Measurements from ENCODE around the gene RNF186.

RNF186 gene

DNA sequence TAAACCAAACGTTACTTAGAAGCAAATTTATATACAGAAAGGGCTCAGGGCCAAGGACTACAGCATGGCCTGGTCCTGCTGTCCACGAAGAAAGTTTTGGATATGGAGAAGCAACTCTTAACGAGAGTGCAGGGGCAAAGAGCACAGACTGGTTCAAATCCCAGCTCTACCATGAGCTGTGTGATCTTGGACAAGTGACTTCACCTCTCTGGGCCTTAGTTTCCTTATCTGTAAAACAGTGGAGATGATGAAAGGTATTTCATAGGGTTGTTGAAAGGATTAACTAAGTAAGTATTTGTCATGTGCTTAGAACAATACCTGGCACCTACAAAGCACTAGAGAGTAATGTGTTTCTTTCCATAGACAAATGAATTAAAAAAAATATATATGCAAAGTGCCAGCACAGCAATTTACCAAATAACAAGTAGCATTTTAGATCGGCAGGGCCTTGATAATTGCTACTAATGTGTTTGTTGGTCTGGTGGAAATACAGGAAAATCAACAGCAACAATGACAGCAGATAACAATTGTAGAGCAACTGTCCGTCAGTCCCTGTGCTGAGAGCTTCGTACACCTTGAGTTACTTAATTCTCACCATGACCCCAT is 40.8 kb downstream of the RNF186 start:
- Histone ChIP-seq H3K27me3 (ENCODE audit: control insufficient read depth, low read length) (no peaks in the 10 kb centered on the region), H3K4me1 (ENCODE audit: control insufficient read depth, low read length) (no peaks in the 10 kb centered on the region), H3K36me3 (ENCODE audit: control insufficient read depth, low read length) (no peaks in the 10 kb centered on the region), H3K4me3 (ENCODE audit: low read length) (no peak overlapping the region), H3K9me3 (ENCODE audit: control insufficient read depth, insufficient read depth, low read length) (no peaks in the 10 kb centered on the region), H3F3A (ENCODE audit: control insufficient read depth, insufficient read depth) (no peaks in the 10 kb centered on the region), H3K27ac (ENCODE audit: low read depth, low read length) (no peak overlapping the region), H3K4me2 (ENCODE audit: low read length) (no peak overlapping the region), H3K79me2 (ENCODE audit: control insufficient read depth, low read length) (no peaks in the 10 kb centered on the region), H4K20me1 (ENCODE audit: control insufficient read depth, insufficient read depth, low read depth, low read length) (no peaks in the 10 kb centered on the region), H3K9me2 (replicated peaks; ENCODE audit: control insufficient read depth, low read length) (no peaks in the 10 kb centered on the region)
- TF ChIP-seq, protein P1, sequence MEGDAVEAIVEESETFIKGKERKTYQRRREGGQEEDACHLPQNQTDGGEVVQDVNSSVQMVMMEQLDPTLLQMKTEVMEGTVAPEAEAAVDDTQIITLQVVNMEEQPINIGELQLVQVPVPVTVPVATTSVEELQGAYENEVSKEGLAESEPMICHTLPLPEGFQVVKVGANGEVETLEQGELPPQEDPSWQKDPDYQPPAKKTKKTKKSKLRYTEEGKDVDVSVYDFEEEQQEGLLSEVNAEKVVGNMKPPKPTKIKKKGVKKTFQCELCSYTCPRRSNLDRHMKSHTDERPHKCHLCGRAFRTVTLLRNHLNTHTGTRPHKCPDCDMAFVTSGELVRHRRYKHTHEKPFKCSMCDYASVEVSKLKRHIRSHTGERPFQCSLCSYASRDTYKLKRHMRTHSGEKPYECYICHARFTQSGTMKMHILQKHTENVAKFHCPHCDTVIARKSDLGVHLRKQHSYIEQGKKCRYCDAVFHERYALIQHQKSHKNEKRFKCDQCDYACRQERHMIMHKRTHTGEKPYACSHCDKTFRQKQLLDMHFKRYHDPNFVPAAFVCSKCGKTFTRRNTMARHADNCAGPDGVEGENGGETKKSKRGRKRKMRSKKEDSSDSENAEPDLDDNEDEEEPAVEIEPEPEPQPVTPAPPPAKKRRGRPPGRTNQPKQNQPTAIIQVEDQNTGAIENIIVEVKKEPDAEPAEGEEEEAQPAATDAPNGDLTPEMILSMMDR (IDR thresholded peaks at IDR 0.05; ENCODE audit: low read depth, low read length, poor library complexity, severe bottlenecking) = no peak

DNA sequence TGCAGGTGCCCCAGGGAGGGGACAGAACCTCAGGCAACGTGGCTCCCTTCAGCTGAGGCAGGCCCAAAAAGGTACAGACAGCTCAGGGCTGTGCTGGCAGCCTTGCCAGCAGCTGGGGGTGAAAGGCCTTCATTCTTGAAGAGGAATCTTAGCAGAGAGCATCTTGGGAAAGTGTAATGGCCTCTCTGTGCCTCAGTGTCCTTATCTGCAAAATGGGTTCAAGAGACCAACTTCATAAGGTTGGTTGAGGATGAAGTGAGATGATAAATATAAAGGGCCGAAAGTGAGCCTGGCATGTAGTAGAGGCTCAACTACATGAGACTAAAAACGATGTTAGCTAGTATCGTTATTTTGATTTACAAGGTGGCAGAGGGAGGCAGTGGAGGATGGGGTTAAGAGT is 41.6 kb downstream of the RNF186 start:
- Histone ChIP-seq H3K4me3 (ENCODE audit: low read length) (no peak overlapping the region), H3K9me3 (ENCODE audit: control insufficient read depth, insufficient read depth, low read length) (no peaks in the 10 kb centered on the region), H4K20me1 (ENCODE audit: control insufficient read depth, insufficient read depth, low read depth, low read length) (no peaks in the 10 kb centered on the region), H3F3A (ENCODE audit: control insufficient read depth, insufficient read depth) (no peaks in the 10 kb centered on the region), H3K79me2 (ENCODE audit: control insufficient read depth, low read length) (no peaks in the 10 kb centered on the region), H3K36me3 (ENCODE audit: control insufficient read depth, low read length) (no peaks in the 10 kb centered on the region), H3K27ac (ENCODE audit: low read depth, low read length) (no peak overlapping the region), H3K9me2 (replicated peaks; ENCODE audit: control insufficient read depth, low read length) (no peaks in the 10 kb centered on the region), H3K27me3 (ENCODE audit: control insufficient read depth, low read length) (no peaks in the 10 kb centered on the region), H3K4me2 (ENCODE audit: low read length) (no peak overlapping the region), H3K4me1 (ENCODE audit: control insufficient read depth, low read length) (no peaks in the 10 kb centered on the region)
- TF ChIP-seq, protein P1 (IDR thresholded peaks at IDR 0.05; ENCODE audit: low read depth, low read length, poor library complexity, severe bottlenecking) = no peak
- TF ChIP-seq EZH2phosphoT487 (IDR thresholded peaks at IDR 0.05; ENCODE audit: borderline replicate concordance, low read length) = no peak

DNA sequence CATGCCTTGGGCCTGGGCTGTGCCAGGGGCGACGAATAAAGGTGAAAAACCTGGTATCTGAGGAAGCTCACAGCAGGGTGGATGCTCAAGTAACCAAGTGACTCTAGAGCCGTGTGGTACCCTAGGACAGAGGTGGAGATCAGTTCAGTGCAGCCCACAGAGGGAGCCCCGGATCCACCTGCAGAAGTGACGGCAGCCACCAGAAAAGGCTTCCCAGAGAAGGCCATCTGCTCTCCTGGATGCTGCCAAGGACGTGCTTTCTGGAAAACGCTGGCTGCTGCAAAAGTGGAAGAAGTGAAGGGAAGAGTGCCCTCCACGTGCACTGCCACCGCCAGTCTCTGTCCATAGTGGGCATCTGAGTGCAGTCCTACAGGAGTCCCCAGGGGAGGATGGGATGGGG is 43.0 kb downstream of the RNF186 start:
- no peaks in the 10 kb centered on the region for H3K36me3 ChIP-seq (ENCODE audit: control insufficient read depth, low read length)
- H3K4me3 ChIP-seq (ENCODE audit: low read length) = no peak overlapping the region
- no peaks in the 10 kb centered on the region for H3K27me3 ChIP-seq (ENCODE audit: control insufficient read depth, low read length)
- no peaks in the 10 kb centered on the region for H3K4me1 ChIP-seq (ENCODE audit: control insufficient read depth, low read length)
- TF ChIP-seq EZH2phosphoT487 (IDR thresholded peaks at IDR 0.05; ENCODE audit: borderline replicate concordance, low read length) = no peak
- TF ChIP-seq, protein P1 (IDR thresholded peaks at IDR 0.05; ENCODE audit: low read depth, low read length, poor library complexity, severe bottlenecking) = no peak
- H4K20me1 ChIP-seq (ENCODE audit: control insufficient read depth, insufficient read depth, low read depth, low read length) = no peaks in the 10 kb centered on the region
- no peaks in the 10 kb centered on the region for H3F3A ChIP-seq (ENCODE audit: control insufficient read depth, insufficient read depth)
- H3K4me2 ChIP-seq (ENCODE audit: low read length) = no peak overlapping the region
- no peak overlapping the region for H3K27ac ChIP-seq (ENCODE audit: low read depth, low read length)
- no peaks in the 10 kb centered on the region for H3K9me3 ChIP-seq (ENCODE audit: control insufficient read depth, insufficient read depth, low read length)
- H3K79me2 ChIP-seq (ENCODE audit: control insufficient read depth, low read length) = no peaks in the 10 kb centered on the region
- no peaks in the 10 kb centered on the region for H3K9me2 ChIP-seq (replicated peaks; ENCODE audit: control insufficient read depth, low read length)
